ENCODE measurements around the gene ZNF423.

The ZNF423 gene

DNA sequence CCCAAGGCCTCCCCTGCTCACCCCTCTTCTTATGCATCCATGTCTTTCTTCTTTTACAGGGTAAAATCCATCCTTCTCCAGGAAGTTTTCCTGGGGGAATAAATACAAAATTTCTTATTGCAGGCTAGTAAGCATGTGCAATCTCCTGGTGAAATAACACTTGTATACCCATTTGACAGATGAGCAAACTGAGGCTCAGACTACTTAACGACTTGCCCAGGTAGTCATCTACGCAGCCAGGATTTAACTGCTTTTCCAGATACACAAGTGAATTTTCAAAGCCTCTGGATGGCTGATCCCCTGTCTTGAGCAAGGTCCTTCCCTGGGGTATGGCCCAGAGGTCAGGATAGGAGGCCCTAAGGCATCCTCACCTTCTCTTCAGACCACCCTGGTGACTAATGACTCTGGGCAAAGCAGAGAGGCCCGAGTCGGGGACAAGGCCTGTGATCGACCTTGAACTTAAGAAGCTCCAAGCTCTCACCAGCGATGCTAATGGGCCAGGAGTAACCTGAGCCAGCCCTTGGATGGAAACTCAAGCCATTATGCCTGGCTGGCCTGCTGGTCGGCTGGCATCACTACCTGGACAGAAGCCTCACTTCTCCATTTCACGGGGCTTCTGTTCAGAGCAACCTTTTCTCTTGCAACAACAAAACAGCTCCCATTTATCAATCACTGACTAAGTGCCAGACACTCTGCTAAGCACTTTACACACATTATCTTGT, 33.1 kb downstream of the ZNF423 start:
- no peak for DNase-seq

GRCh38 chr16:49821614-49822282, 34.2 kb downstream of the ZNF423 start:
- DNase-seq: no peak

DNA sequence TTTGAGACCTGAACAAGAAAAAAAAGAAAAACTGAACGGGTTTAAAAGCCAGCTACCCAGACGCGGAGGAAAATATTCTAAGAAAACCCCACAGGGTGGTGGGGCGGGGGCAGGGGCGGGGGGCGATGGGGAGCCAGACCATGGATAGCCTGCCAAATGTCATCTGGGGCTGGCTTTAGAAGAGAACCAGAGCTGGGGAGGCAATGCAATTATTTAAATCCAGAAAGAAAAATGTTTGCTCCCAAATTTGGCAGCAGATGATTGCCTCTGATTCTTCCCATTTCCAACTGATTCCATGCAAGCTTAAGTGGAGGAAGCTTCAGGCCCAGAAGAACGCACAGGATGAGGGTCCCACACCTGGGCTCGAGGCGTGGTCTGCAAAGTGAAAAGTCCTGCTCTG, 34.8 kb downstream of the ZNF423 start:
- no peak for DNase-seq

- DNase-seq: no peak
These were observed 38.0 kb downstream of the ZNF423 start for GRCh38 chr16:49817754-49818507.

- DNase-seq: no peak
These were observed 39.0 kb downstream of the ZNF423 start for GRCh38 chr16:49816875-49817274.

GRCh38 chr16:49811644-49812334, 44.1 kb downstream of the ZNF423 start:
- DNase-seq: no peak

DNA sequence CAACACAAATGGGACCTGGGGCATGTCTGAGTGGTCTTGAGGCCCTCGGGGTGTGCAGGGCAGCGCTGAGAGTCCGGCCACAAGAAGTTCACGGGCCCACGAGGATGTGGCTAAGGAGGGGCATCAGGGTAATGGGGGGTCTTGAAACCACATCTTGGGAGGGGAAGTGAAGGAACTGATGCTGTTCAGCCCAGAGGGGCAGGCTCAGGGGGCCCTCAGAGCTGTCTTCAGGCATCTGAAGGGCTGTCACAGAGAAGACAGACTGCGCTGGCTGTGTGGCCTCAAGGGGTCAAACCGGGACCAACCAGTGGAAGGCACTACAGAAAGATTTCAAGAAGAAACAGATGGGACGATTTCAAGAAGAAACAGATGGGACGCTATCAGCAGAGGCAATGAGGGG, 45.1 kb downstream of the ZNF423 start:
- DNase-seq: peak; percentile 19

DNA sequence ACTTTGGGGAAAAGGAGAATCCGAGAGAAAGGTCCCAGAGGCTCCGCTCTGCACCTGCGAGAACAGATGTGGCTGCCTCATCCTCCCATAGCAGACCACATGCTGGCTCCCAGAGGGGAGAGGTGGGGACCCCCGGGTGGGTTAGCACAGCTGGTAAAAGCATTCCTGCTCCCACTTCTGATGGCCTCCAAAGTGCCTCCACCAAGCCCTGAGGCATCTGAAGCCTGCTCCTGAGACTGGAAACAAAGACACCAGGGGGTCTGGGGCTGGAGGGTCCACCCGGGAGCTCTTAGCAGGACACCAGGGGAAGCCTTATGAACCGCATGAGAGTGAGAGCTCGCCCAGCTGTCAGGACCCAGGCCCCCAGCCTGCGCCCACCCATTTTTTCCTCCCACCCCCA, 46.4 kb downstream of the ZNF423 start:
- no peak for DNase-seq

- DNase-seq: no peak
These were observed 46.9 kb downstream of the ZNF423 start for GRCh38 chr16:49809062-49809461.

DNA sequence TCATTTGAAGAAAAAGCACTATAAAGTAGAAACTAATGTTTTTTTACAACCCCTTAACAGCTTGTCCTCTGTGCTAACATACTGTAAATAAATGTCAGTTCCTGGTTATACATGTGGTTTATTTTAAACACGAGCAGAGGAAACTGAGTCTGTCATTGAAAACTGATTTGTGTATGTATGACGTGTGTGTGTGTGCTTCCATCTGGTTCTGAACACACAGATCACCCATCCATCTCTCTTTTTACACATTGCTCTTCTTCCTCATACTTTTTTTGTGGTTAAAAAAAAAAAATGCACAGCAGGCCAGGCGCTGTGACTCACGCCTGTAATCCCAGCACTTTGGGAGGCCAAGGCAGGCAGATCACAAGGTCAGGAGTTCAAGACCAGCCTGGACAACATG, 49.5 kb downstream of the ZNF423 start:
- DNase-seq: no peak

DNA sequence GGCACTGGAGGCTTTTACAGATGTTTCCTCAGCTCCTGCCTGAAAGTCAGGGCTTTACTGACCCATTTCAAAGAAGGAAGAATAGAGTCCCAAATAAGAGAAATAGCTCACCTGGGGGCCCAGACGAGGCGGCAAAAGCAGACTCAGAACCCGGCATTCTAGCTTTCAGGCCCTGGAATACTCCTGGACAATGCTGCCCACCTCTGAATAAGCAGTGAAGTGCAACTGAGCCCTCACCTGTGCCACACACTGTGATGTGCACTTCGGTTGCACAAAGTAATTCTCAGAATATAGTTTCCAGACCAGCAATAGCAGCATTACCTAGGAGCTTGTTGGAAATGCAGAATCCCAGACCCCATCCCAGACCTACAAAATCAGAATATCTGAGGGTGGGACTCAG, 54.6 kb downstream of the ZNF423 start:
- DNase-seq: no peak

- no peak for DNase-seq
These were observed 55.0 kb downstream of the ZNF423 start for GRCh38 chr16:49800876-49801275.

DNA sequence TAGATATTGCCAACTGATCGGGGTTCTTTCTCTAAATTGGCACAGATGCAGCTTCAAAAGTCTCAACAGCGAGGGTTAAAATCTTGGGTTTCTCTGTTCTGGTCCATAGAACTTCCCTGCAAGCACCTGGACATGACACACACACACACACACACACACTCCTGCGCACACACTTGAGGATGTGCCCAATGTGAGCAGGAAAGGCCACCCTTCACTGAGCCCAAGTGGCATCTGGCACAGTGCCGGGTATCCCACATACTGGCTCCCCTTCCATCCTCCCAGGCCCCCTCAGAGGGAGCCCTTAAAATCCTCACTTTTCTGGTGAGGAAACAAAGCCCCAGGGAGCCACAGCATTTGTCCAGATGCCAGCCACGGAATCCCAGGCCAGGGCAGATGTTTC, 55.5 kb downstream of the ZNF423 start:
- DNase-seq: peak; percentile 3

- peak; percentile 86 for DNase-seq
These were observed 56.7 kb downstream of the ZNF423 start for GRCh38 chr16:49799172-49799571.

GRCh38 chr16:49795513-49795912, 60.4 kb downstream of the ZNF423 start:
- no peak for DNase-seq

GRCh38 chr16:49793244-49793643, 62.7 kb downstream of the ZNF423 start:
- DNase-seq: no peak

GRCh38 chr16:49789616-49790015, 66.3 kb downstream of the ZNF423 start:
- DNase-seq: no peak

DNA sequence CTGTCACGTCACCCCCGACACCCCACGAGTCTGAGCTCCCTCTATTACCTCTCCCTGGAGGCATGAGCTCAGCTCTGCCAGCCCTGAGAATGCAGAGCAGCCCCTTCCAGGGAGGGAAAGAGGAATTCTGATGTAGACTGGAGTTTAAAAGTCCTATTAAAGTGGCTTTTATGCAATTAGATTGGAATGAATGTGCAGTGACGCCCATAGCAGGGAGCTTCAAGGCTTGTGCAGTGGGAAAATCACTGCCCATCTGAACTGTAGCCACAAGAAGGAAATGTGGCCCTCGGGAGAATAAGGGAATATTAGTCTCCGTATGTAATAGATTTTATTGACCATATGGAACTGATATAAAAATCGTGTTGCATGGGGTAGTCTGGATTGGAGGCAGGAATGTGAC, 66.9 kb downstream of the ZNF423 start:
- no peak for DNase-seq

- no peak for DNase-seq
These were observed 67.3 kb downstream of the ZNF423 start for GRCh38 chr16:49788572-49788971.

DNA sequence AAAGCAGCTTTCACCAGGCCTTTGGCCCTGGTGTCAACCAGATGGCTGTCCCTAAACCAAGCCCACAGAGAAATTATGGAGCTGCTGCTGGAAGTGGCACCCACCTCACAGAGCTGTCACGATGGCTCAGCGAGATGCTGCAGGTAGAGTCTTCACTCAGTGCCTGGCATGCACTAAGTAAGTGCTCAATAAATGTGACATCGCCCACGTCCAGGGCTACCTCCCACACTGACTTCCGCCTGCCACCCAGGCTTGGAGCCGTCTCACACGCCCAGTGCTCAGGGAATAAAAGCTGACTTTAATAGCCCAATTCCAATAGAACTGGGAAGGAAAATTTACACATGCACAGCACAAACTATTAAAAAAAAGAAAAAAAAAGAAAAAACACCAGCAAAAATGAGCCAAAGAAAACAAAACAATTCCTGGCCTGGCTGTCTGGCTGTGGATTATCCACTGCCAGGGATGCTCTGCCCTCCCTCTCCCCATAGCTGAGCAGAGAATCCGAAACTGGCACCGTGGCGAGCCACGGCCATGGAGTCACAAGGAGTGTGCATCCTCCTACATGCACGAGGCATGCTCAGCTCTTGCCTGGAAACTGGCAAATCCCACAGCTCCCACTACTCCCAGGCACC, 68.9 kb downstream of the ZNF423 start:
- no peak for DNase-seq

DNA sequence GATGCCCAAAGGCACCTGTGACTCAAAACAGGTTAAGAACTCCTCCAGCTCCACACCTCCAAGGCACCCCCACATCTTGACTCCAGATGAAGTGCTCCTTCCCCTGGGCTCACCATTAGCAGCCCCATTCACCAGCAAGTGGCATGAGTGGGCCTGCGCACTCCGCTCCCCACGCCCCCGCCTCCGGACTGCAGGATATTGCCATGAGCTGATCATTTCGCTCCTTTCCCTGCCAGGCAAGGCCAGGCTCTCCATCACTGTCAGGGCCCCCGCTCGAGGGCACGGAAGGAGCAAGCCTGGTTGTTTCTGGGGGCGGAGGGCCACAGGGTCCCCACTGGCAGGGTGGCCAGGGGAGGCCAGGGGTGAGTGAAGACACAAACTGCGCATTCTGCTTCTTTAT, 69.9 kb downstream of the ZNF423 start:
- DNase-seq: no peak

DNA sequence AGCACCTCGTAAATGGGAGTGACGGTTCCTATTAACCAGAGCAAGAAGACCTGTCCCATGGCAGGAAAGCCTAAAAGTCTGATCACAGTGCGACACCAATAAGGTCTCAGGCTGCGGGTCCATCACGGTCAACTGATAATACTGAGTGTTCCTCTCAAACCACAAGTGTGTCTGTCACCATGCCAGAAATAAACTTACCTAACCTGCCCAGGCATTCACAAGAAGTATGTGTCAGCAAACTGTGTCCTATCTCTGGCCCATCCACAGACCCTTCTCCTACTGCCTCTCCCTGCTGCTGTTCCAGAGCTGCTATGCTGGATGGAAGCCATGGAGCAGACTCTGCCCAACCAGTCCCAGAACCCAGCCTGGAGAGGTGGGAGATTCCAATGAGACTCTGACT, 73.5 kb downstream of the ZNF423 start:
- DNase-seq: no peak

- no peak for DNase-seq
These were observed 74.5 kb downstream of the ZNF423 start for GRCh38 chr16:49781401-49781800.

All from NCI-H2171 treated with DMSO at 0.1 percent for 48 hours (cell line).